Measurements from ENCODE around the gene FNDC3A. TPM values are rescaled to one million over a fixed set of nuclear protein-coding genes. Genes with fewer than 3 reads are reported as not detected.

The FNDC3A gene
- total and polyA plus RNA-seq, 12 donors: 24.4 to 91.2 (median 62.4) TPM

GRCh38 chr13:49184621-49185020 is 208.9 kb downstream of the FNDC3A start:
- H3K27ac ChIP-seq: no peak overlapping the region
- no peaks in the 10 kb centered on the region for H3K27me3 ChIP-seq
- no peak overlapping the region for H3K4me3 ChIP-seq
- intact Hi-C loops (cut with DNase I): no loop called here
- H3K9me3 ChIP-seq (replicated peaks in 1 of 3): no peaks in the 10 kb centered on the region
- peaks cover 0 to 41% of the 10 kb centered on the region in 2 donors for H3K36me3 ChIP-seq (replicated peaks in 1 of 2)
- TF ChIP-seq POLR2A (IDR thresholded peaks at IDR 0.05) (no peak), CTCF (IDR thresholded peaks at IDR 0.05) (no peak)
- no peak for DNase-seq
- H3K4me1 ChIP-seq (replicated peaks in 1 of 2): no peaks in the 10 kb centered on the region
- WGBS, 4 donors: 84 to 87% (median 87%) methylated on average over 4 of the region's 4 CpGs

GRCh38 chr13:49185264-49185663 is 209.6 kb downstream of the FNDC3A start:
- H3K27ac ChIP-seq: no peak overlapping the region
- intact Hi-C loops (cut with DNase I): no loop called here
- H3K27me3 ChIP-seq: no peaks in the 10 kb centered on the region
- H3K36me3 ChIP-seq (replicated peaks in 1 of 2): peaks cover 0 to 47% of the 10 kb centered on the region in 2 donors
- no peak overlapping the region for H3K4me3 ChIP-seq
- H3K4me1 ChIP-seq (replicated peaks in 1 of 2): no peaks in the 10 kb centered on the region
- TF ChIP-seq CTCF (IDR thresholded peaks at IDR 0.05) (no peak), POLR2A (IDR thresholded peaks at IDR 0.05) (no peak)
- DNase-seq: no peak
- H3K9me3 ChIP-seq (replicated peaks in 1 of 3): no peaks in the 10 kb centered on the region
- WGBS, 4 donors: 64 to 74% (median 68%) methylated on average over 1 of the region's 1 CpG

GRCh38 chr13:49190901-49191300 is 215.2 kb downstream of the FNDC3A start:
- TF ChIP-seq CTCF (IDR thresholded peaks at IDR 0.05) (no peak), POLR2A (IDR thresholded peaks at IDR 0.05) (no peak)
- H3K27ac ChIP-seq: no peak overlapping the region
- H3K36me3 ChIP-seq (replicated peaks in 1 of 2): peaks cover 0 to 69% of the 10 kb centered on the region in 2 donors
- no peaks in the 10 kb centered on the region for H3K4me1 ChIP-seq (replicated peaks in 1 of 2)
- H3K4me3 ChIP-seq: no peak overlapping the region
- intact Hi-C loops (cut with DNase I): no loop called here
- DNase-seq: no peak
- no peaks in the 10 kb centered on the region for H3K9me3 ChIP-seq (replicated peaks in 1 of 3)
- 83 to 92% (median 89%) methylated on average over 2 of the region's 2 CpGs for WGBS, 4 donors
- no peaks in the 10 kb centered on the region for H3K27me3 ChIP-seq

GRCh38 chr13:49206641-49207040 is 230.9 kb downstream of the FNDC3A start:
- no peak overlapping the region for H3K27ac ChIP-seq
- H3K4me3 ChIP-seq: no peak overlapping the region
- H3K9me3 ChIP-seq (replicated peaks in 1 of 3): no peaks in the 10 kb centered on the region
- WGBS, 4 donors: 89 to 94% (median 92%) methylated on average over 3 of the region's 3 CpGs
- no peak for DNase-seq
- no peaks in the 10 kb centered on the region for H3K27me3 ChIP-seq
- H3K4me1 ChIP-seq (replicated peaks in 1 of 2): no peaks in the 10 kb centered on the region
- peaks cover 0 to 50% of the 10 kb centered on the region in 2 donors for H3K36me3 ChIP-seq (replicated peaks in 1 of 2)
- intact Hi-C loops (cut with DNase I): no loop called here
- no peak for TF ChIP-seq POLR2A (IDR thresholded peaks at IDR 0.05)
- TF ChIP-seq CTCF (IDR thresholded peaks at IDR 0.05): no peak
